Activated CD8-positive, alpha-beta memory T cell treated with anti-CD3 and anti-CD28 coated beads, Interleukin-2, amount 50 U/mL, for 24 hours (primary cell): ENCODE results near the gene ESRRG.
"Not testable (repeated sequence)": the region's sequence is repeated elsewhere in the genome, so short reads cannot be mapped to it uniquely, and the experiment has no call there.

Experiments used
- DNase-seq: peaks from one replicate; pipeline ENCODE4 v3.0.0-alpha.2; 2020; ENCODE audit errors: extremely low read depth

Gene ESRRG

GRCh38 chr1:216566641-216567205 is 156.5 kb downstream of the ESRRG start:
- no peak for DNase-seq

GRCh38 chr1:216563087-216563486 is 160.1 kb downstream of the ESRRG start:
- DNase-seq: no peak

DNA sequence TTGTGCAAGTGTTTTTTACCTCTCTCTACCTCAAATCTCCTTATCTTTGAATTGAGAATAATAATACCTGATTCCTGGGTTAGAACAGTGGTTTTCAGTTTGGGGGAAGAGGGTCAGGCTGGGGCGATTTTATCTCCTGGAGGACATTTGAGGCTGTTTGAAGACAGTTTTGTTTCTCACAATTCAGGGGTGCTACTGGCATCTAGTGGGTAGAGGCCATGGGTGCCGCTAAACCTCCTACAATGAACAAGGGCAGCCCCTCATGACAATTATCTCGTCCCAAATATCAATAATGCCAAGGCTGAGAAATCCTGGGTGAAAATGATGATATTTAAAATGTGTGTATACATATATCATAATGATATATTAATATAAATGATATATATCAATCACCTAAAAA is 160.8 kb downstream of the ESRRG start:
- no peak for DNase-seq

DNA sequence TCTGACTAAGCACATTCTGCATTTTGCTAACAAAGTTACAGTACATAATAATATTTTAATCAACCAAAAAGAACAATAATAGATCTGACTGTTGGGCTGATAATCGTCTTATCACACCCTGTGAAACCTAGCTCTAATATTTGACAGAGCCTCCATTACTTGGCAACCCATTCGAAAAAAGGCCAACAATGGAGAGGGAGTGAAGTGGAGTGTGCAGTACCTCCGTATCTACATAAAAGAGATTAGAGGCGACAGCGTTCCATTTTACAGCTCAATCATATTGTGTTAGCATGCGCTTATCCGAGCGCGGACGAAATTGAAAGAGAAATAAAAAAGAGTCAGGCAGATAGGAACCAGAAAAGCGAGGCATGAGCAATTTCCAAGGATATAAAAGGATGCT is 162.7 kb downstream of the ESRRG start:
- no peak for DNase-seq

- no peak for DNase-seq
Measured at GRCh38 chr1:216559359-216559758, 163.9 kb downstream of the ESRRG start.

DNA sequence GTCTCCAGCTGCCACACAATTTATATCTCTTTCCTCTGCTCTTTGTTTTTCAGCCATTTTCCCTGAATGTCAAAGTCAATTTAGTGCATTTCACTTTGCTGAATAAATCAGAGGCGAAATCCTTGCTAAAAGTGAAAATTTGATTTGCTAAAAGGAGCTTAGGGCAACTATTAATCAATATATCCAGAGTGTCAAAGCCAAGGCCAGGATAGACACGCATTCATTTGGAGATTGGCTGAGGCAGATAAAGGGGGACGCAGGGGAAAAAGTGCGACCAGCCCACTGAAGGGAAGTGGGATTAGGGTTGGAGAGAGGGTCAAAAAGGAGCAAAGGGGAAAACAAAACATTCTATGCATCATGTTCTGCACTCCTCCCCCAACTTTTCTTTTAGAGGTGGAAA is 167.6 kb downstream of the ESRRG start:
- no peak for DNase-seq

DNA sequence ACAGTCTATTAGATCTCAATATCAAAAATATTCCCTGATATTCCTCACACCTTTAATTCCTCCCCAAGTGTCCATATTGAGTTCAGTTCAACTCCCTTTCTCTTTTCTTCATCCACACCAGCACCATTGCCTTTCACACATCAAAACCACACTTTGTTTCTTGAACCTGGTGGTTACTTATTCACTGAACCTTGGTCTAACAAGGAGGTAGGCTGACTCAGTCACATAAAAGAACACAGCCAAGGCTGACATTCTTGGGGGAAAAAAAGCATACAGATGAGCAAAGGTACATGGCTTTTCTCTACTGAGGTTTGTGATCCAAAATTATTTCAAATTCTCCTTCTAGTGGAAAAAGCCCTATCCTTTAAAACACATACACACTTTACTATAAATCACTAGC is 168.3 kb downstream of the ESRRG start:
- no peak for DNase-seq

DNA sequence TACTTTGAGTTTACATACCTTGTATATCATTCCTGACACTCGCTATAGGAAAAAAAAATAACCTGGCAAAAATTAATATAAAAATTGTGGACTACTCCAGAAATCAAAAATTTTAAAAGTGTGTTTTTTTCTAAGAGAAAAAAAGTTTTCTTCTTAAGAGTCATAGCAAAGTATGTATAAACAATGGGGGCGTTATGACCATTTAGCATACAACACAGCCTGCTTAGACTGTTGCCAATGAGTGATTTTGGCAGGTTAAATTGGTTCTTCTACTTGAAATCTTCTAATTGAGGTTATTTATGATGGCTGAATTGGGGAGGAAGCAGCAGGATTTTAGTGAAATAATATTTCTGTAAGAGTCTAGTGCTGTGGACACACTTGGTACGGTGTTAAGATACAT is 169.5 kb downstream of the ESRRG start:
- no peak for DNase-seq

DNA sequence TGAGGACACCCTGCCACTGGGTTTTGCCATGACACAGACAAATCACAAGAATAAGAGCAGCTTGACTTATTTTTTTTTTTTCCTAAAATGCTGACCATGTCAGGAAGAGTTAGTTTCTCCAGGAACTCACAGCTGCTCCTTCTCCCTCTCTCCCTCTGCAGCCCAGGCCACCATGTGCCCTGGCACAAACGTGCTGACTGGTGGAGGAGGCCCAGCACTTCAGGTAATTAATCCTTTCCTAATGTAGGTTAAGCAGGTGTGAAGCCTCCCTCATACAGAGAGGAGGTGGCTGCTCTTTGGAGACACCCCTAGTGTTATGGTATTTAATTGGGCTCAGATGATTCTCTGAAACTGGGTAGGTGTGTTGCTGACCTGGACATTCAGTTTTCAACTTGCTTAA is 170.2 kb downstream of the ESRRG start:
- no peak for DNase-seq

GRCh38 chr1:216549796-216550195 is 173.4 kb downstream of the ESRRG start:
- DNase-seq: no peak

GRCh38 chr1:216542741-216543140 is 180.5 kb downstream of the ESRRG start:
- DNase-seq: no peak

DNA sequence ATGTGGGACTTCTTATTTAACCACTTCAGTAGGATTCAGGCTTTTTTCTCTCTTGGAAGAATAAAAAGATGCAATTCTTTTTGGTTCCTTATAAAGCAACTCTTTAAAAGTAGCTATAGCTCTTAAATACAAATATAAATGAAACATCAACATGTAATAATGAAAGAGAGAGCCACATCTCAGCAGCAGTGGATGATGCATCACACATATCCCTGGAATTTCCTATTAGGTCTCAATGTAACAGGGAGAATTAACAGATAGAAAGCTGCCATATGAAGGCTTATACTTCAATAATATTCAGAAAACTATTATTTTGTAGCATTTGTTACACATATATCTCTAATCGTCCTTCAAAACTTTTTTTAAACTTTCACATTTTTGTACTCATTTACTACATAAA is 181.0 kb downstream of the ESRRG start:
- DNase-seq: no peak

DNA sequence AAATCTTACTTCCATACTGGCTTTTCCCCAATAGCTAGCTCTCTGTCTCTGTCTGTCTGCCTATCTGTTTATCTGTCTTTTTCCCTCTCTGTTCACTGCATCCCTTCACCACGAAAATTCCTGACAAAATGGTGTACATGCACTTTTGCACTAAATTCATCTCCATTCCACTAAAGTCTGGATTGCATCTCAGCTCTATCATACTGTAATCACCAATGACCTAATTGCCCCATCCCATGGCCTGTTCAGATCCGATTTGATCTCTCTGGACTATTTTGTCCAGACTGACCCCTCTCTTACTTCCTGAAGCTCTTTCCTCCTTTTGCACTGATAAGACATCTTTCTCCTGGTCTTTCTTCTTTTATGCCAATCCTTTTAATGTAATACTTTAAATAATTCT is 187.5 kb downstream of the ESRRG start:
- no peak for DNase-seq

DNA sequence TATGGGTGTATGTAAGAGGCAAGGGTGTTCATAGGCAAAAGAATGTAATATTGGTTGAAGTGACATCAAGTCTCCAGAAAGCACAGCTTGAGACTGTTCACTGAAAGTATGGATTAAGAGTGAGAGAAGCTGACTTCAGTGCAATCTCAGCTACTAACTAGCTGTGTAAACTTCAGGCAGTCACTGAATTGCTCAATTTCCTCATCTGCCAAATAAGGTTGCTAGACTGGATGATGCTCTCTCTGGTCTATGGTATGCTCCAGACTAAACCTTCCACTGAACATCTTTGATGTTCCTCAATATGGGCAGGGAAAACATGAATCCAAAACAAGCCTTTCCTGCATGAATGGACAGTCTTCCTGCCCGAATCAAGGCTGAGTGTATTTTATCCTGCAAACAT is 188.2 kb downstream of the ESRRG start:
- no peak for DNase-seq

GRCh38 chr1:216533776-216534175 is 189.5 kb downstream of the ESRRG start:
- no peak for DNase-seq

DNA sequence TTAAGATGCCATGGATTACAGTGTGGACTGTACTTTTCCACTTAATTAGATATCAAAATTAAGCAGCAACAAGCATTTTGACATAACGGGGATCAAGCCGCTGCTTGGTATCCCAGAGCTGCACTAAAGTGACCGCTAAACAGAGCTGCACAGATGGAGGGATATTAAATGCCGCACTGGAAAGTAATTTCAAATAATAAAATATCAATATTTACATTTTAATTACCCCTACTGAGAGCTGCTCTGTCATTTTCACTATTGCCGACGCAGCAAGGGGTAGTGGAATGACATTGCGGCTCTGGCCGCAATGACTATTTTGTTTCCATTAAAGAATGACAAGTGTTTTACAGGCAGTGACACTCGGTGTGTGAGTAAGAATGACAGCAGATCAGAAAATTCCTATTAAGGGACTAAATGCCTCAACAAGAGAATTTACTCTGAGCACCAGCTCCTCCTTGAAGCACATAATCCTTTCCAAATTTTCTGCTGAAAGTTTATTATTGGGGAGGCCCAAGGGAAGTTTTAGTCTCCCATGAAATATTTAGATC is 190.9 kb downstream of the ESRRG start:
- no peak for DNase-seq

DNA sequence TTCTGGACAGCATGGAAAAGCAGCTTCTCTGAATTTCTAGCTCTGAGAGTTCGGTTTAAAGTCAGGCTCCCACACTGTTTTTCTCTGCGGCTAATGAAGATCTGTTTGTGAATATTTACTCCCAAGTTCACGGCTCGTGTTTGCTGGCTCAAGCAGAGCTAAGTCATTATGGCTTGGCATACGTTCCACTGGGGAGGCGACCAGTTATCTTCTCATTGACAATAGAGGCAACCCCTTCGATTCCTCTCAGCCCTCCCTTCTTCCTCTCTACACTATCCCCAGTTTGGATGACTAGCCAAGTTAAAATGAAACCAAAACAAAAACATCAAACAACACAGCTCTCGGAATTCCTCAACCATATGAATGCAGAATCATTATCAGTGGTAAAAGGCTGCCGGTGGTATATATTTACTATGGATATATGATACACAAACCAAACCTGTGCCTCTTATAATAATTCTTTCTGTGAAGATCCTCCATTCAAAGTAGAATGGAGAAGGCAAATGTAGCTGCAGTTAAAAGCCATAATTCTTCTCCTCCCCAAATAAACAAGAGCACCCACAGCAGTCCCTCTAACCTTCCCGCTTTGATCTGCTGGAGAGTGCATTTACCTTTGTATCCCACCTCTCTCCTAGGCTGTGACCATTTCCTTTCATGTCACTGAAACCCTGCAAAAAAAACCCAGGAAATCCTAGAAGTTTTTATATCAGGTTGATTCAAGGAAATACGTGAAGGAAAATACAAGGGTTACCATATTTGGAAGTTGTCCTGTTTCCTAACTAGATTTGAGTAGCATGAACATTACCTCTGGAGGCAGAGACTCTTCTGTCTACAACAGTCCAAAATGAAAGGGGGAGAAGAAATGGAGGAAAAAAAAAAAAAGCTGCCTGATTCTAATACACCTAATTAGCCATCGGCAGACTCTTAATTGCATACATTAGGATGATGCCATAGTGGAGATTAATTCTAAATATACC is 191.7 kb downstream of the ESRRG start:
- no peak for DNase-seq

- DNase-seq: not testable (repeated sequence)
Measured at GRCh38 chr1:216529851-216530250, 193.4 kb downstream of the ESRRG start.

DNA sequence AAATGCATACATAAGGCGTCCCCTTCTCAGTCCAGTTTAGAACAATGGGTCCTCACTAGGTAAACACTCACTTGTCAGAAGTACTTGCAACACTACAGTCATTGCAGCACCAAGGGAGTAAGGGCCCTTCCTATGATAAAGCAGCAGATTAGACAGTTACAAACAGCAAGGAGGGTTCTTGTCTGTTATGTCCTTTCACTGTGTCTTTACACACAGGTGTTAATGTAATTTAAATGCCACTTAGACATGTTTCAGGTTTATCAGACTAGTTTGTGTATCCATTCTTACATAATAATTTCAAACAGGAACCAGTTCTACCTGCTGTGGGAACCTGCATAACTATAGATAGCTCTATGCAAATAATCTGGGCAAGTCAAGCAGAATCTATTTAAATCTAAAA is 194.4 kb downstream of the ESRRG start:
- DNase-seq: no peak

DNA sequence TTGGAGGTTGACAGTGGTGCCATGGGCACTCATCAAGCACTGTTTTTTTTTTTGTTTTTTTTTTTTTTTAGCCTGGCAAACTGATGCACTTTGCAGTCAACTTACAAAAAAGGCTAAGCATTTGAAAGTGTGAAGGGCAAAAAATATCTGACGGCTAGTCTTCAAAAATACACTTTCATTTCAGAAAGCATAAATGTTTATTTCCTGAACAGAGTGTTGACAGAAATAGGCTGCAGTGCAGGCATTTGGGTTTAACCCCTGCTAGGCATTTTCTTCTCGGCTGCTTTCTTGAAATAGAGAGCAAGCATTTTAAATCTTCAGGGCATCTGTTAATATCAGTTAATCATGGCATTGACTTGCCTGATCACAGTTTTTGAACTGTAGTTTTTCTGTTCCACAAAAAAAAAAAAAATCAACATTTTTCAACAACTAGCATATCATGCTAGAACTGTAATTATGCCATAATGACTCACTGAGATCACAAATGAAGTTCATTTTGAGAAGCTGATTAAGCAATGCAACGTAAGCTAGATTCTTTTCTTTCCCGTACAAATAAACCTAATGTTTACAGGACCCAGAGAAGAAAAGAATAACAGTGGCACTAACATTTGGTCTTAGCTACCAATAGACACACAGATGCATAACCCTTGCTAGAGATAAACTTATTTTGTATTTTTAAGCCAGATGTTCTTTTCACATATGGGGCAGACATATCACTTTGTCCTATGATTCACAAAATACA is 199.6 kb downstream of the ESRRG start:
- no peak for DNase-seq

DNA sequence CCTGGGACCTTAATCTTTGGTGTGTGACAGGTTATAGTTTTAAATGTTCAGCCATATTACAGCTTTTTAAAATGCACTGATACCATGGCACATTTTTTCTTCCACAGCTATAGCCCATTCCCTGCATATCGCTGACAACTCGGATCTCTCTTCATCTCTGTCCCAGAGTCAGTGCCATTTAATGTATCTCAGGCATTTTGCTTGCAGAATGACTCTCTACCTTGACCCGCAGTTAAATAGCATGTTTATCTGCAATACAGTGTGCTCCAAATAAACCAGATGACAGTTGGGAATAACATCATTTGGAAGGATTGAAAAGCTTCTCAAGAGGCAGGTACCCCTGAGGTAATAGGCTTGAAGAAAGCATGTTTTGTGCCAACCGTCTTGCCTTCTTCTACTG is 200.2 kb downstream of the ESRRG start:
- no peak for DNase-seq

DNA sequence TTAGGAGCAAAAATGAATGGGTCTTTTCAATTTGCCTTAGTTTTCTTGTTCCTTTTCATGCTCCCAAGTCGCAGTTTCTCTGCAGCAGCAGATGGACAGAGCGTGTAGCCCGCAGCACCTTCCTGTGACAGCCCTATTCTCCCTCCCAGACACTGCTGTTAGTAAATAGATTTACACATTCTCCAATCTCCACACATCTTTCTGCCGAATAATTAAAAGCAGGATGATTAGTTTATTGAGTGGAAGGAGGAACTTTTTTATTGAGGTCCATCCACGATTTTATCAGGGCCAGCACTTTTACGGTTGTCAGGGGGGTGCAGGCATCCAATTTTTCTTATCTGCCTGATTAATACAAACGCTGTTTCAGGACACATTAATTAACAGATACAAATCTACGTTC is 201.8 kb downstream of the ESRRG start:
- no peak for DNase-seq
